MM.1S (cell line): ENCODE measurements around the gene ATXN1.

Source experiments
- DNase-seq: peaks from one replicate; pipeline ENCODE4 v3.0.0-alpha.2; 2015
- H2AFZ ChIP-seq: fragments of 300-600 bp; sonication (generic); 2 replicates; pipeline ENCODE4 v1.6.0; 2016; ENCODE audit warnings: antibody characterized with exemption, low read length
- H3F3A ChIP-seq: fragments of 300-600 bp; sonication (generic); 2 replicates; pipeline ENCODE4 v1.6.1; 2016; ENCODE audit warnings: mild to moderate bottlenecking, antibody characterized with exemption, low read length, moderate library complexity, mixed read lengths; ENCODE audit not compliant: insufficient read depth
- H3K27ac ChIP-seq: fragments of 300-600 bp; sonication (generic); 2 replicates; pipeline ENCODE4 v1.5.1; 2016; ENCODE audit warnings: mild to moderate bottlenecking, low read length
- H3K27me3 ChIP-seq: fragments of 300-600 bp; sonication (generic); replicated peaks from 2 replicates; pipeline ENCODE4 v1.6.0; 2016; ENCODE audit warnings: low read length; ENCODE audit not compliant: insufficient read depth
- H3K36me3 ChIP-seq: fragments of 300-600 bp; sonication (generic); replicated peaks from 2 replicates; pipeline ENCODE4 v1.6.1; 2016; ENCODE audit warnings: mild to moderate bottlenecking, low read length, mixed read lengths; ENCODE audit not compliant: insufficient read depth
- H3K4me1 ChIP-seq: fragments of 300-600 bp; sonication (generic); 2 replicates; pipeline ENCODE4 v1.6.1; 2016; ENCODE audit warnings: low read length, mixed read lengths
- H3K4me2 ChIP-seq: fragments of 300-600 bp; sonication (generic); 2 replicates; pipeline ENCODE4 v1.6.0; 2016; ENCODE audit warnings: low read depth, low read length
- H3K4me3 ChIP-seq: fragments of 300-600 bp; sonication (generic); 2 replicates; pipeline ENCODE4 v1.5.1; 2016; ENCODE audit warnings: low read length, mixed read lengths
- H3K79me2 ChIP-seq: fragments of 300-600 bp; sonication (generic); 2 replicates; pipeline ENCODE4 v1.6.1; 2016; ENCODE audit warnings: mixed run types, low read length, mixed read lengths
- H3K9ac ChIP-seq: fragments of 300-600 bp; sonication (generic); 2 replicates; pipeline ENCODE4 v1.6.1; 2016; ENCODE audit warnings: low read length, mixed read lengths
- H3K9me2 ChIP-seq: fragments of 300-600 bp; sonication (generic); replicated peaks from 2 replicates; pipeline ENCODE4 v1.6.1; 2016; ENCODE audit warnings: mild to moderate bottlenecking, low read length, mixed read lengths; ENCODE audit not compliant: insufficient read depth
- H3K9me3 ChIP-seq: fragments of 300-600 bp; sonication (generic); replicated peaks from 2 replicates; pipeline ENCODE4 v1.6.1; 2016; ENCODE audit warnings: mild to moderate bottlenecking, low read length, mixed read lengths; ENCODE audit not compliant: insufficient read depth
- H4K20me1 ChIP-seq: fragments of 300-600 bp; sonication (generic); 2 replicates; pipeline ENCODE4 v1.6.1; 2016; ENCODE audit warnings: mild to moderate bottlenecking, low read length, moderate library complexity, mixed read lengths; ENCODE audit not compliant: insufficient read depth
- EZH2 ChIP-seq: fragments of 300-600 bp; sonication (generic); optimal IDR thresholded peaks from 2 replicates; pipeline ENCODE3; 2017; ENCODE audit warnings: low read depth, mild to moderate bottlenecking, antibody characterized with exemption, low read length, mixed read lengths
- EZH2phosphoT487 ChIP-seq: fragments of 300-600 bp; sonication (generic); IDR thresholded peaks from 2 replicates; pipeline ENCODE4 v1.6.1; 2018; ENCODE audit warnings: antibody characterized with exemption, low read length
- TF ChIP-seq, protein P1 (sequence below): fragments of 300-600 bp; sonication (generic); IDR thresholded peaks from 2 replicates; pipeline ENCODE4 v1.5.1; 2016; ENCODE audit warnings: antibody characterized with exemption, low read length, mixed read lengths

ATXN1 gene

DNA sequence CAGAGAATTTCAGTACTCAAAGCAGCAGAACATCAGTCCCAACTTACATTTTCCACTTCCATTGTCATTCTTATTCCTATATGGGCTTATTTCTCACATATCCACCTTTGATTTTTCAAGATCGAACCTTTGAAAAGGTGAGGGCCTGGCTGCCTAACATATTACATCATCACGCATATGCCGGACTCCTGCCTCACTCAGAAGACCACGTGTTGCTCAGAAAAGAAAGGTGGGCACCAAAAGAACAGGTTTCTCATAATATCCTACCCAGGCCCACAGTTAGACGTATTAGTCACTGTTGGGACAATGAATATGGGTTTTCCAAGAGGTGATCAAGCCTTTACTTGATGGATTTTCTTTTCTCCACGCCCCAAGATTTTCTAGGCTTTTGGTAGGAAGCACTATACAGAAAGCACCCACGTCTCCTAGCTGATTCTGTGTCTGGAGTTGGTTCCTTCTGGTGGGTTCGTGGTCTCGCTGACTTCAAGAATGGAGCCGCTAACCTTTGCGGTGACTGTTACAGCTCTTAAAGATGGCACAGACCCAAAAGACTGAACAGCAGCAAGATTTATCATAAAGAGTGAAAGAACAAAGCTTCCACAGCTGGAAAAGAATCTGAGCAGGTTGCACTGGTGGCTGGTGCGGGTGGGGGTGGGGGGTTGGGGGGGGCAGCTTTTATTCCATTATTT is 168.9 kb downstream of the ATXN1 start:
- peaks cover 14% of the 10 kb centered on the region for H3F3A ChIP-seq
- peak overlapping the region; percentile 61 for H3K4me2 ChIP-seq
- no peaks in the 10 kb centered on the region for H4K20me1 ChIP-seq
- peak overlapping the region; percentile 61 for H3K27ac ChIP-seq
- H3K4me3 ChIP-seq, result peak overlapping the region; percentile 21; the same call in 1 of the 2 replicates
- H3K79me2 ChIP-seq, result no peaks in the 10 kb centered on the region
- H3K36me3 ChIP-seq, result no peaks in the 10 kb centered on the region
- H3K27me3 ChIP-seq, result no peaks in the 10 kb centered on the region
- no peak overlapping the region for H2AFZ ChIP-seq
- no peak for TF ChIP-seq EZH2
- TF ChIP-seq, protein P1, sequence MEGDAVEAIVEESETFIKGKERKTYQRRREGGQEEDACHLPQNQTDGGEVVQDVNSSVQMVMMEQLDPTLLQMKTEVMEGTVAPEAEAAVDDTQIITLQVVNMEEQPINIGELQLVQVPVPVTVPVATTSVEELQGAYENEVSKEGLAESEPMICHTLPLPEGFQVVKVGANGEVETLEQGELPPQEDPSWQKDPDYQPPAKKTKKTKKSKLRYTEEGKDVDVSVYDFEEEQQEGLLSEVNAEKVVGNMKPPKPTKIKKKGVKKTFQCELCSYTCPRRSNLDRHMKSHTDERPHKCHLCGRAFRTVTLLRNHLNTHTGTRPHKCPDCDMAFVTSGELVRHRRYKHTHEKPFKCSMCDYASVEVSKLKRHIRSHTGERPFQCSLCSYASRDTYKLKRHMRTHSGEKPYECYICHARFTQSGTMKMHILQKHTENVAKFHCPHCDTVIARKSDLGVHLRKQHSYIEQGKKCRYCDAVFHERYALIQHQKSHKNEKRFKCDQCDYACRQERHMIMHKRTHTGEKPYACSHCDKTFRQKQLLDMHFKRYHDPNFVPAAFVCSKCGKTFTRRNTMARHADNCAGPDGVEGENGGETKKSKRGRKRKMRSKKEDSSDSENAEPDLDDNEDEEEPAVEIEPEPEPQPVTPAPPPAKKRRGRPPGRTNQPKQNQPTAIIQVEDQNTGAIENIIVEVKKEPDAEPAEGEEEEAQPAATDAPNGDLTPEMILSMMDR, result no peak
- TF ChIP-seq EZH2phosphoT487, result no peak
- H3K9me3 ChIP-seq, result no peaks in the 10 kb centered on the region
- no peak for DNase-seq
- peak overlapping the region; percentile 50 for H3K9ac ChIP-seq
- H3K9me2 ChIP-seq, result no peaks in the 10 kb centered on the region
- H3K4me1 ChIP-seq, result peaks cover 25% of the 10 kb centered on the region

DNA sequence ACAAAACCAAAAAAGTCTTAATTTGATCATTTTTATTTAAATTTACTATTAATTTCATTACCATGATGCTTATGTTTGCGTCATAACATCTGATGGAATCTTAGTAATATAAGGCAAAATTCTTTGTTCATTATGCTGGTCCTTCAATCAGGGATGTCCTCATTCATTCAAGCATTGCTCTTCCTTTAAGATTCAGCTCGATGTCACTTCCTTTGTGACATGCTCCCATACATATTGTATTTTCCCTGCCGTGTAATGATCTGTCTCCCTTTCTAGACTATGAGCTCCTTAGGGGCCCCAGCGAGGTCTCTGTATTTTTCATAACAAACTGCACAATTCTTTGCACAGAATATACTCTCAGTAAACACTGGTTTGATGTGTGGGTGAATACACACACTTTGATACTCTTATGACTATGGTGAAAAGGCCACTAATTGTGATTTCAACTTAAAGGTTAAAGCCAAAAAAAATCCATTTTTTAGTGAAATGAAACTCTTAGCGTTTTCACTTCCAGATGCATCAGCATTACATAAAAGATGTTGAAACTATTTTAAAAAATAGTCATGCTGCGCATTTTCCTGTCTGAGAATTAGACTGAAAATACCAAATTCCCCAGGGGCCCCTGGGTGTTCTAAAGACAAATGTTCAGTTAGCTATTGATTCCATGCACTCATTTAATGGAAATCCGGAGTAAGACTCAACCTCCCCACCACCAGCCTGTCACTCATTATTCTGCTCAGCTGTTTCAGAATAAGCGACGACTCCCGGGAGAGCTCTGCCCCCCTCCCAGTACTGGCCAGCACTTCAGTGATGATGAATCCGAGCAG is 169.7 kb downstream of the ATXN1 start:
- Histone ChIP-seq H3K4me2 (peak overlapping the region; percentile 61), H3K27ac (peak overlapping the region; percentile 61), H3K36me3 (no peaks in the 10 kb centered on the region), H4K20me1 (no peaks in the 10 kb centered on the region), H3F3A (peaks cover 14% of the 10 kb centered on the region), H3K9ac (peak overlapping the region; percentile 50; the same call in 1 of the 2 replicates), H3K4me3 (peak overlapping the region; percentile 21; the same call in 1 of the 2 replicates), H2AFZ (no peak overlapping the region), H3K4me1 (peaks cover 25% of the 10 kb centered on the region), H3K9me3 (no peaks in the 10 kb centered on the region), H3K79me2 (no peaks in the 10 kb centered on the region), H3K27me3 (no peaks in the 10 kb centered on the region), H3K9me2 (no peaks in the 10 kb centered on the region)
- TF ChIP-seq, protein P1, result no peak
- TF ChIP-seq EZH2, result no peak
- DNase-seq, result peak; percentile 58

DNA sequence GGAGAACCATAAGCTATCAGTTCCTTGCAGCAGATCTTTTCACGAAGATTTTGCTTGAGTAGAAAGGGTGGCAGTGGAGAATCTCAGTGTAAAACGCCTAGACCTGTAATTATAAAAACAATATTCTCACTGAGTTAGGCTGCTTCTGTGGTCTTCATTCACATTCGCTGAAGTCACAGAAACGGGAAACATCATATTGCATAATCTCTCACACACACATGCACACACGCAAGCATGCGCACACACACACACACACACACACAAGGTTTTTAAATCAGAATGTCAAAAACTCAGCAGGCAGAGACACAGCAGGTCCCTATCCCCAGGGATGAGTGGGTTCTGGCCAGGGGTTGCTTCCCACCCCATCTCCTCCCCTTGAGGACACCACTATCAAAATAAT is 175.5 kb downstream of the ATXN1 start:
- no peak overlapping the region for H3K4me2 ChIP-seq
- DNase-seq, result no peak
- H3K27ac ChIP-seq, result no peak overlapping the region
- TF ChIP-seq, protein P1, result no peak
- no peak for TF ChIP-seq EZH2
- no peak for TF ChIP-seq EZH2phosphoT487
- no peaks in the 10 kb centered on the region for H3K9me3 ChIP-seq
- no peaks in the 10 kb centered on the region for H3K79me2 ChIP-seq
- no peaks in the 10 kb centered on the region for H3F3A ChIP-seq
- H2AFZ ChIP-seq, result no peak overlapping the region
- H3K9ac ChIP-seq, result no peak overlapping the region
- no peaks in the 10 kb centered on the region for H3K27me3 ChIP-seq
- no peak overlapping the region for H3K4me3 ChIP-seq
- no peaks in the 10 kb centered on the region for H3K36me3 ChIP-seq
- H4K20me1 ChIP-seq, result no peaks in the 10 kb centered on the region
- no peaks in the 10 kb centered on the region for H3K9me2 ChIP-seq
- peaks cover 8% of the 10 kb centered on the region; the same call in 1 of the 2 replicates for H3K4me1 ChIP-seq
